Naive thymus-derived CD4-positive, alpha-beta T cell (primary cell): ENCODE measurements around the gene INPP5B. TPM values are rescaled to one million over a fixed set of nuclear protein-coding genes. Genes with fewer than 3 reads are reported as not detected.

Experiments used
- ATAC-seq: fragments of 150-1000 bp; cut with Tn5 transposase; 2 replicates; pipeline ENCODE4 v1.10.0; 2021; ENCODE audit warnings: mild to moderate bottlenecking, moderate library complexity
- CTCF ChIA-PET: fragments of 350-600 bp; sonication (Branson Sonifier 250); formaldehyde crosslinking; loops from one replicate; lab custom pipeline; 2021; ENCODE audit warnings: antibody characterized with exemption; lab: Charles Lee
- POLR2A ChIA-PET: fragments of 350-600 bp; sonication (Branson Sonifier 250); formaldehyde crosslinking; loops from one replicate; lab custom pipeline; 2021; ENCODE audit warnings: antibody characterized with exemption, inconsistent platforms; lab: Charles Lee
- DNase-seq, 9 donors: peaks; one replicate each; pipeline versions ENCODE4 v3.0.0 to v3.0.0-alpha.2; 2020 to 2022; ENCODE audit warnings: mixed read lengths in 1 of 9
- H3K27ac ChIP-seq: one replicate; pipeline ENCODE4 v1.7.0; 2013; ENCODE audit warnings: mild to moderate bottlenecking, low read depth, low read length, moderate library complexity
- H3K27me3 ChIP-seq, 2 donors: one replicate each; pipeline ENCODE4 v1.7.0; 2013; ENCODE audit warnings: low read length in 2 of 2, mild to moderate bottlenecking in 2 of 2, moderate library complexity in 2 of 2; ENCODE audit not compliant: control insufficient read depth in 2 of 2, insufficient read depth in 2 of 2
- H3K36me3 ChIP-seq, 3 experiments: 1 replicate in 2 of 3; 2 replicates in 1 of 3; pipeline ENCODE4 v1.7.0; 2013; ENCODE audit warnings: low read length in 3 of 3, mild to moderate bottlenecking in 3 of 3, moderate library complexity in 1 of 3; ENCODE audit not compliant: insufficient read depth in 3 of 3, control insufficient read depth in 2 of 3
- H3K4me1 ChIP-seq, 2 donors: one replicate each; pipeline ENCODE4 v1.7.0; 2013; ENCODE audit warnings: low read length in 2 of 2, mild to moderate bottlenecking in 2 of 2, moderate library complexity in 1 of 2; ENCODE audit not compliant: control insufficient read depth in 2 of 2, insufficient read depth in 2 of 2
- H3K4me3 ChIP-seq: 2 replicates; pipeline ENCODE4 v1.7.0; 2013; ENCODE audit warnings: mild to moderate bottlenecking, low read length
- H3K9me3 ChIP-seq, 3 experiments: 1 replicate in 2 of 3; 2 replicates in 1 of 3; pipeline ENCODE4 v1.7.0; 2013; ENCODE audit warnings: low read length in 3 of 3; ENCODE audit not compliant: control insufficient read depth in 2 of 3
- H3K27ac Mint-ChIP-seq, 9 donors: one replicate each; pipeline ENCODE4 v1.8.0; 2020 to 2022; ENCODE audit warnings: mixed read lengths in 9 of 9, mild to moderate bottlenecking in 8 of 9, moderate library complexity in 5 of 9, inconsistent platforms in 2 of 9
- H3K27me3 Mint-ChIP-seq, 5 donors: one replicate each; pipeline ENCODE4 v1.8.0; 2021 to 2022; ENCODE audit warnings: mixed read lengths in 5 of 5, mild to moderate bottlenecking in 1 of 5
- H3K36me3 Mint-ChIP-seq, 5 donors: one replicate each; pipeline ENCODE4 v1.8.0; 2020 to 2022; ENCODE audit warnings: mixed read lengths in 5 of 5, mild to moderate bottlenecking in 3 of 5, inconsistent platforms in 1 of 5
- H3K4me1 Mint-ChIP-seq, 7 donors: one replicate each; pipeline ENCODE4 v1.8.0; 2020 to 2022; ENCODE audit warnings: mixed read lengths in 7 of 7, mild to moderate bottlenecking in 3 of 7, inconsistent platforms in 1 of 7
- H3K4me3 Mint-ChIP-seq, 10 donors: one replicate each; pipeline ENCODE4 v1.8.0; 2020 to 2022; ENCODE audit warnings: mild to moderate bottlenecking in 10 of 10, mixed read lengths in 10 of 10, moderate library complexity in 6 of 10, inconsistent platforms in 2 of 10
- H3K9me3 Mint-ChIP-seq, 11 donors: one replicate each; pipeline ENCODE4 v1.8.0; 2020 to 2022; ENCODE audit warnings: mixed read lengths in 11 of 11, mild to moderate bottlenecking in 4 of 11, inconsistent platforms in 1 of 11, moderate library complexity in 1 of 11
- intact Hi-C, 2 donors: fragments of 100-400 bp; cut with micrococcal nuclease; formaldehyde crosslinking; loops; one replicate each; pipeline ENCODE4 v1.15.1; 2023
- polyA plus RNA-seq, 2 donors: library from polyadenylated mRNA; unstranded; fragments of 300-500 nt; fragmentation: Illumina TruSeq; gene quantifications; one replicate each; pipeline ENCODE4 v1.2.3, GENCODE V29; 2021
- total RNA-seq, 6 experiments: library from RNA in 5 of 6; stranded (reverse) in 5 of 6; gene quantifications; 1 replicate in 5 of 6; 2 replicates in 1 of 6; pipeline ENCODE4 v1.2.3 and lab custom pipeline; 2021 to 2026

INPP5B gene
- total RNA-seq (10 to 100 TPM; 23.3 to 35.7 (median 30.6) TPM), polyA plus RNA-seq (10 to 100 TPM; 14.1 to 23.9 TPM), total RNA-seq (lab: John Stamatoyannopoulos, UW) (67.2 reads per million, percentile 77 among the genes with 10 or more reads in this experiment)

GRCh38 chr1:37946703-37947360, at the start of gene INPP5B:
TSS of gene INPP5B (minus strand) at chr1:37947053. CDS start at chr1:37946308, 745 bp downstream.
- H3K4me1 ChIP-seq = peaks cover 0 to 7% of the 10 kb centered on the region in 2 donors
- intact Hi-C loops = loop anchor here (1.0 to 5.0 kb wide), 7 partner anchors 16 to 475 kb away; partner anchors contain the start of genes SF3A3 (in 2 of the 2), CDCA8 (in 1 of the 2), UTP11 (in 1 of the 2) and YRDC (in 1 of the 2)
- ChIA-PET POLR2A (interaction anchor here (0.7 to 1.7 kb wide), 3 partner anchors 16 to 1852 kb away, joined by 3 to 5 read pairs (median 3); no protein-coding TSS in a partner anchor), CTCF (no interaction called here)
- H3K36me3 ChIP-seq = peaks cover 0 to 4% (median 0%) of the 10 kb centered on the region in 3 experiments
- Mint-ChIP-seq H3K36me3 (peaks cover 0 to 4% (median 0%) of the 10 kb centered on the region in 5 donors), H3K9me3 (no peaks in the 10 kb centered on the region), H3K4me3 (peak within 1 kb of the TSS; percentile 81 to 98 (median 92)), H3K4me1 (peaks cover 13 to 26% (median 15%) of the 10 kb centered on the region in 7 donors), H3K27ac (peak within 1 kb of the TSS; percentile 66 to 97 (median 89)), H3K27me3 (no peaks in the 10 kb centered on the region)
- H3K9me3 ChIP-seq = no peaks in the 10 kb centered on the region
- peak within 1 kb of the TSS; percentile 62 for H3K27ac ChIP-seq
- no peaks in the 10 kb centered on the region for H3K27me3 ChIP-seq
- peak; percentile 25 to 79 (median 53) for DNase-seq
- ATAC-seq = peak; percentile 91
- H3K4me3 ChIP-seq = peak within 1 kb of the TSS; percentile 61

GRCh38 chr1:37995751-37996345, 49.0 kb upstream of the INPP5B start:
- H3K9me3 ChIP-seq = no peaks in the 10 kb centered on the region
- H3K4me3 ChIP-seq = peak overlapping the region; percentile 17
- Mint-ChIP-seq H3K27me3 (no peaks in the 10 kb centered on the region), H3K9me3 (peaks cover 0 to 3% (median 0%) of the 10 kb centered on the region in 11 donors), H3K27ac (peak overlapping the region in 6 of 9 donors; percentile 65 to 95 (median 87)), H3K4me1 (peaks cover 22 to 41% (median 29%) of the 10 kb centered on the region in 7 donors), H3K4me3 (peak overlapping the region in 9 of 10 donors; percentile 6 to 88 (median 76)), H3K36me3 (peaks cover 0 to 7% (median 3%) of the 10 kb centered on the region in 5 donors)
- DNase-seq (peak in 1 of 9 donors; percentile 56), ATAC-seq (no peak)
- no peaks in the 10 kb centered on the region for H3K27me3 ChIP-seq
- CTCF ChIA-PET = no interaction called here
- POLR2A ChIA-PET = interaction anchor here (0.6 to 2.2 kb wide), 4 partner anchors 13 to 23 kb away, joined by 3 to 11 read pairs (median 3); partner anchors contain the start of gene UTP11
- intact Hi-C loops = loop anchor here (1.0 kb wide), 2 partner anchors 8 to 23 kb away; no protein-coding TSS in a partner anchor
- H3K36me3 ChIP-seq = no peaks in the 10 kb centered on the region
- peak overlapping the region; percentile 62 for H3K27ac ChIP-seq
- peaks cover 0 to 8% of the 10 kb centered on the region in 2 donors for H3K4me1 ChIP-seq

GRCh38 chr1:37994886-37995566, 48.2 kb upstream of the INPP5B start:
- Histone ChIP-seq H3K27me3 (no peaks in the 10 kb centered on the region), H3K27ac (peak overlapping the region; percentile 62), H3K4me1 (peaks cover 0 to 12% of the 10 kb centered on the region in 2 donors), H3K4me3 (peak overlapping the region; percentile 34), H3K36me3 (no peaks in the 10 kb centered on the region), H3K9me3 (no peaks in the 10 kb centered on the region)
- H3K9me3 Mint-ChIP-seq = peaks cover 0 to 3% (median 0%) of the 10 kb centered on the region in 11 donors
- CTCF ChIA-PET = interaction anchor here (0.5 to 1.5 kb wide), 3 partner anchors 16 to 1628 kb away, joined by 3 to 4 read pairs (median 3); no protein-coding TSS in a partner anchor
- H3K36me3 Mint-ChIP-seq = peaks cover 0 to 8% (median 3%) of the 10 kb centered on the region in 5 donors
- peak overlapping the region; percentile 63 to 88 (median 78) for H3K4me3 Mint-ChIP-seq
- no peaks in the 10 kb centered on the region for H3K27me3 Mint-ChIP-seq
- H3K27ac Mint-ChIP-seq = peak overlapping the region; percentile 65 to 95 (median 88)
- ATAC-seq (no peak), DNase-seq (peak in 2 of 9 donors; percentile 26 to 31)
- peaks cover 21 to 38% (median 29%) of the 10 kb centered on the region in 7 donors for H3K4me1 Mint-ChIP-seq
- intact Hi-C loops = loop anchor here (1.0 to 5.0 kb wide), 3 partner anchors 9 to 133 kb away; no protein-coding TSS in a partner anchor
- POLR2A ChIA-PET = interaction anchor here (0.6 to 2.2 kb wide), 5 partner anchors 9 to 510 kb away, joined by 3 to 11 read pairs (median 4); partner anchors contain the start of gene UTP11

GRCh38 chr1:37989361-37989930, 42.6 kb upstream of the INPP5B start:
- ATAC-seq (peak; percentile 33), DNase-seq (peak in 2 of 9 donors; percentile 46 to 47)
- peak overlapping the region; percentile 97 for H3K4me3 ChIP-seq
- Mint-ChIP-seq H3K4me3 (peak overlapping the region; percentile 89 to 100 (median 99)), H3K27me3 (no peaks in the 10 kb centered on the region), H3K36me3 (peaks cover 0 to 16% (median 10%) of the 10 kb centered on the region in 5 donors), H3K4me1 (peaks cover 16 to 30% (median 24%) of the 10 kb centered on the region in 7 donors), H3K9me3 (no peaks in the 10 kb centered on the region), H3K27ac (peak overlapping the region; percentile 87 to 99 (median 91))
- no peaks in the 10 kb centered on the region for H3K9me3 ChIP-seq
- H3K36me3 ChIP-seq = peaks cover 7 to 44% (median 17%) of the 10 kb centered on the region in 3 experiments
- H3K27ac ChIP-seq = peak overlapping the region; percentile 79
- intact Hi-C loops = loop anchor here (1.0 kb wide), 2 partner anchors 58 to 178 kb away; no protein-coding TSS in a partner anchor
- H3K27me3 ChIP-seq = no peaks in the 10 kb centered on the region
- ChIA-PET POLR2A (interaction anchor here (0.7 to 4.4 kb wide), 9 partner anchors 10 to 883 kb away, joined by 3 to 24 read pairs (median 3); partner anchors contain the start of genes C1orf122, UTP11 and YRDC), CTCF (interaction anchor here (0.7 to 3.0 kb wide), 7 partner anchors 20 to 58 kb away, joined by 3 to 14 read pairs (median 3); partner anchors contain the start of gene UTP11)
- peaks cover 13 to 17% of the 10 kb centered on the region in 2 donors for H3K4me1 ChIP-seq

GRCh38 chr1:37987679-37988078, 40.8 kb upstream of the INPP5B start:
- CTCF ChIA-PET = interaction anchor here (0.5 kb wide), 1 partner anchor 306 kb away, joined by 4 read pairs; no protein-coding TSS in a partner anchor
- Mint-ChIP-seq H3K4me1 (peaks cover 16 to 26% (median 24%) of the 10 kb centered on the region in 7 donors), H3K9me3 (no peaks in the 10 kb centered on the region), H3K4me3 (peak overlapping the region in 7 of 10 donors; percentile 12 to 100 (median 89)), H3K27ac (peak overlapping the region in 3 of 9 donors; percentile 7 to 91 (median 51)), H3K27me3 (no peaks in the 10 kb centered on the region), H3K36me3 (peaks cover 0 to 19% (median 14%) of the 10 kb centered on the region in 5 donors)
- H3K9me3 ChIP-seq = no peaks in the 10 kb centered on the region
- no peak overlapping the region for H3K27ac ChIP-seq
- no peak overlapping the region for H3K4me3 ChIP-seq
- H3K36me3 ChIP-seq = peaks cover 13 to 57% (median 21%) of the 10 kb centered on the region in 3 experiments
- intact Hi-C loops = no loop called here
- ATAC-seq (no peak), DNase-seq (no peak)
- H3K4me1 ChIP-seq = peaks cover 13 to 15% of the 10 kb centered on the region in 2 donors
- POLR2A ChIA-PET = no interaction called here
- H3K27me3 ChIP-seq = no peaks in the 10 kb centered on the region
